K562 (cell line): ENCODE results near the gene CRHR1.

Experiments
- EZH2 ChIP-seq: IDR thresholded peaks from 2 replicates; pipeline ENCODE4 v1.6.1; 2012; ENCODE audit warnings: low read depth, mild to moderate bottlenecking, inconsistent platforms, low read length, borderline replicate concordance
- FOXM1 ChIP-seq, 2 experiments: fragments of 450-650 bp in 1 of 2; sonication (generic) in 1 of 2; formaldehyde crosslinking in 1 of 2; IDR thresholded peaks; 2 replicates each; pipeline versions ENCODE4 v1.6.1 to v1.9.0; 2017 to 2022; ENCODE audit warnings: low read depth in 2 of 2, mild to moderate bottlenecking in 2 of 2, missing genetic modification reagents in 1 of 2, moderate library complexity in 1 of 2
- GTF2A2 ChIP-seq: IDR thresholded peaks from 2 replicates; pipeline ENCODE4 v1.6.1; 2016; ENCODE audit warnings: mild to moderate bottlenecking, missing genetic modification characterization, missing compliant biosample characterization
- MEIS2 ChIP-seq: fragments of 450-650 bp; IDR thresholded peaks from 2 replicates; pipeline ENCODE4 v1.6.1; 2014; ENCODE audit warnings: mild to moderate bottlenecking; ENCODE audit not compliant: partially characterized antibody
- TF ChIP-seq, protein P1 (sequence below): IDR thresholded peaks from 2 replicates; pipeline ENCODE4 v1.6.1; 2014; ENCODE audit warnings: antibody characterized with exemption

DNA sequence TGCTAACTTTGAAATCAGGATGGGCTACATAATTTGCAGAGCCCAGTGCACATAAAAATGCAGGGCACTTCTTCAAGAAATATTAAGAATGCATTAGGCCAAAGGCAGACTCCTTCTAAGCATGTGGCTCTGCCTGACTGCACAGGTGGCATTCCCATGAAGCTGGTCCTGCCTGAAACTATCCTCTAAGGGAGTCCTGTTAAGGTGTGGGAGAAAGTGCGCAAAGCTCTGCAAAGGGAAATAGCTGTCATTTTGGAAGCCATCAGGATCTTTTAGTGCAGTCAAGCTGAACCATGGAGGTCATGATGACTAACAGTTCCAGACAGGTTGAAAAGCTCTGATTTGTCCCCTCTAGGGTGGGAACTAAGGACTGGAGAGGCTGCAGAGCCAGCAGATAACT lies 41.9 kb upstream of the CRHR1 start:
- no peak for TF ChIP-seq MEIS2
- TF ChIP-seq FOXM1 (IDR thresholded peaks at IDR 0.05; ENCODE audit: low read depth), result no peak
- TF ChIP-seq FOXM1 (CRISPR knock-in tag; IDR thresholded peaks at IDR 0.05; ENCODE audit: low read depth), result no peak
- TF ChIP-seq, protein P1, sequence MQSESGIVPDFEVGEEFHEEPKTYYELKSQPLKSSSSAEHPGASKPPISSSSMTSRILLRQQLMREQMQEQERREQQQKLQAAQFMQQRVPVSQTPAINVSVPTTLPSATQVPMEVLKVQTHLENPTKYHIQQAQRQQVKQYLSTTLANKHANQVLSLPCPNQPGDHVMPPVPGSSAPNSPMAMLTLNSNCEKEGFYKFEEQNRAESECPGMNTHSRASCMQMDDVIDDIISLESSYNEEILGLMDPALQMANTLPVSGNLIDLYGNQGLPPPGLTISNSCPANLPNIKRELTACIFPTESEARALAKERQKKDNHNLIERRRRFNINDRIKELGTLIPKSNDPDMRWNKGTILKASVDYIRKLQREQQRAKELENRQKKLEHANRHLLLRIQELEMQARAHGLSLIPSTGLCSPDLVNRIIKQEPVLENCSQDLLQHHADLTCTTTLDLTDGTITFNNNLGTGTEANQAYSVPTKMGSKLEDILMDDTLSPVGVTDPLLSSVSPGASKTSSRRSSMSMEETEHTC, result no peak
- no peak for TF ChIP-seq GTF2A2
- no peak for TF ChIP-seq EZH2
